ENCODE results near the gene DMAC1. TPM values are rescaled to one million over a fixed set of nuclear protein-coding genes. Genes with fewer than 3 reads are reported as not detected.

Gene DMAC1
- total and polyA plus RNA-seq, 7 donors: 17.2 to 21.4 (median 19.9) TPM

DNA sequence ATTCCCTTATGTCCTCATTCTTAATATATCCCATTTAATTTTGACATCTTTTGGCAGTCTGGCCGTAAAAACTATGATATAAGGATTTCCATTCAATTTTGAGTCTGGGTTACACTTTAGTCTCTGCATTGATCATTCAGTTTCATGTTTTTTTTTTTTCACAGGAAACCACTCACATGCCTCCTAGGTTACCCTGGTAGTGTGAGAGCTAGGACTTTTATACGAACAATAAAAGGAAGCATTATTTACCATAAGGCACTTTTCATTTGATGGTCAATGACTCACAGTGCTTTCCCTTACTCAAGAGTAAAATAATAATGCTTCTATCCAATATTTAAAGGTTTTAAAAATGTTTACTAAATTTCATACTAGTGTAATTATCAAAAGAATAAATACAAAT lies 16.4 kb upstream of the DMAC1 start:
- no peaks in the 10 kb centered on the region for H3K27me3 ChIP-seq
- no peak overlapping the region for H3K4me3 ChIP-seq
- DNase-seq: no peak
- no peak overlapping the region for H3K27ac ChIP-seq
- no peaks in the 10 kb centered on the region for H3K4me1 ChIP-seq
- intact Hi-C loops (cut with DNase I): no loop called here
- 72 to 80% methylated on average over 2 of the region's 2 CpGs for WGBS, 2 donors
- H3K36me3 ChIP-seq: no peaks in the 10 kb centered on the region
- TF ChIP-seq, protein P1, sequence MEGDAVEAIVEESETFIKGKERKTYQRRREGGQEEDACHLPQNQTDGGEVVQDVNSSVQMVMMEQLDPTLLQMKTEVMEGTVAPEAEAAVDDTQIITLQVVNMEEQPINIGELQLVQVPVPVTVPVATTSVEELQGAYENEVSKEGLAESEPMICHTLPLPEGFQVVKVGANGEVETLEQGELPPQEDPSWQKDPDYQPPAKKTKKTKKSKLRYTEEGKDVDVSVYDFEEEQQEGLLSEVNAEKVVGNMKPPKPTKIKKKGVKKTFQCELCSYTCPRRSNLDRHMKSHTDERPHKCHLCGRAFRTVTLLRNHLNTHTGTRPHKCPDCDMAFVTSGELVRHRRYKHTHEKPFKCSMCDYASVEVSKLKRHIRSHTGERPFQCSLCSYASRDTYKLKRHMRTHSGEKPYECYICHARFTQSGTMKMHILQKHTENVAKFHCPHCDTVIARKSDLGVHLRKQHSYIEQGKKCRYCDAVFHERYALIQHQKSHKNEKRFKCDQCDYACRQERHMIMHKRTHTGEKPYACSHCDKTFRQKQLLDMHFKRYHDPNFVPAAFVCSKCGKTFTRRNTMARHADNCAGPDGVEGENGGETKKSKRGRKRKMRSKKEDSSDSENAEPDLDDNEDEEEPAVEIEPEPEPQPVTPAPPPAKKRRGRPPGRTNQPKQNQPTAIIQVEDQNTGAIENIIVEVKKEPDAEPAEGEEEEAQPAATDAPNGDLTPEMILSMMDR (IDR thresholded peaks at IDR 0.05): no peak
- TF ChIP-seq POLR2AphosphoS5 (IDR thresholded peaks at IDR 0.05) (no peak), POLR2A (IDR thresholded peaks at IDR 0.05) (no peak), EP300 (IDR thresholded peaks at IDR 0.05) (no peak)
- H3K9me3 ChIP-seq: no peaks in the 10 kb centered on the region

DNA sequence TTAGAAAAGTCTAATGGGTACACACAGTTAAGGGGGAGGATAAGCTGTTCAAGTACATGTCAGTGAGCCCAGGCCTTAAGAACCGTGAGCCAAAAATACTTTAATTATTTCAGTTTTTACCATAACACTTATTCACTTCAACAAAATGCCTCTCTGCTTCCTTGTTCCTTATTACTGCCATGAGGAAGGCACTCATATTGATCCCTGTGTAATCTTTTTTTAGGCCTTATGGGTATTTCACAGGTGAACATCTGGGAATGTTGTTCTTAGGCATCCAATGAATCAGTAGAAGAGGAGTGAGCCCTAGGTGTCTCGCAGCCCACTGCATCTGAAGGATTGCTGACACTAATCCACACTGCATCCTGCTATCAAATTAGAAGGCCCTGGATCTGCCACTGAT lies 13.5 kb upstream of the DMAC1 start:
- Histone ChIP-seq H3K36me3 (no peaks in the 10 kb centered on the region), H3K4me1 (no peaks in the 10 kb centered on the region), H3K27me3 (no peaks in the 10 kb centered on the region), H3K4me3 (no peak overlapping the region), H3K9me3 (no peaks in the 10 kb centered on the region), H3K27ac (no peak overlapping the region)
- intact Hi-C loops (cut with DNase I): no loop called here
- TF ChIP-seq EP300 (IDR thresholded peaks at IDR 0.05): no peak
- TF ChIP-seq POLR2AphosphoS5 (IDR thresholded peaks at IDR 0.05): no peak
- no peak for TF ChIP-seq POLR2A (IDR thresholded peaks at IDR 0.05)
- TF ChIP-seq, protein P1 (IDR thresholded peaks at IDR 0.05): no peak
- WGBS, 2 donors: 26 to 61% methylated on average over 2 of the region's 2 CpGs
- no peak for DNase-seq

DNA sequence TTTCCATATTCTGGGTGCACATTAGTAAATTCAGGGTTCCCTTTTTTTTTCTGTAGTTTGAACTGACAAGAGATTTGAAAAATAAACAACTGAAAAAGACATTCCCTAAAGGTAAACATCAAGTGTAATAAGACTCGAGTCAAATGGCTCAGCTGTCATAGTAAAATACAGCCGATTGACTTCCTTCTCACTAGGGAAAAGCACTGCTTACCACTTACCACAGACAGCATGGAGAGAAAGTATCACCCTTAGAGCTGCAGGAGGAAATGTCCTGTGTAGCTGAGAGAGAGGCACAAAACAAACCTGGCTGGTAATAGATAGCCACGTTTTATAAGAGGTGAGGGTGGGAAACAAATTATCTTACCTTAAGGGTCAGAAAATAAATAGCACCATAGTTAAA lies 12.1 kb upstream of the DMAC1 start:
- DNase-seq: no peak
- no peak for TF ChIP-seq POLR2A (IDR thresholded peaks at IDR 0.05)
- TF ChIP-seq EP300 (IDR thresholded peaks at IDR 0.05): no peak
- TF ChIP-seq, protein P1 (IDR thresholded peaks at IDR 0.05): no peak
- TF ChIP-seq POLR2AphosphoS5 (IDR thresholded peaks at IDR 0.05): no peak
- WGBS, 2 donors: 3 to 16% methylated on average over 3 of the region's 3 CpGs
- H3K27ac ChIP-seq: no peak overlapping the region
- H3K4me3 ChIP-seq: no peak overlapping the region
- no peaks in the 10 kb centered on the region for H3K4me1 ChIP-seq
- H3K36me3 ChIP-seq: no peaks in the 10 kb centered on the region
- no peaks in the 10 kb centered on the region for H3K27me3 ChIP-seq
- intact Hi-C loops (cut with DNase I): no loop called here
- no peaks in the 10 kb centered on the region for H3K9me3 ChIP-seq

DNA sequence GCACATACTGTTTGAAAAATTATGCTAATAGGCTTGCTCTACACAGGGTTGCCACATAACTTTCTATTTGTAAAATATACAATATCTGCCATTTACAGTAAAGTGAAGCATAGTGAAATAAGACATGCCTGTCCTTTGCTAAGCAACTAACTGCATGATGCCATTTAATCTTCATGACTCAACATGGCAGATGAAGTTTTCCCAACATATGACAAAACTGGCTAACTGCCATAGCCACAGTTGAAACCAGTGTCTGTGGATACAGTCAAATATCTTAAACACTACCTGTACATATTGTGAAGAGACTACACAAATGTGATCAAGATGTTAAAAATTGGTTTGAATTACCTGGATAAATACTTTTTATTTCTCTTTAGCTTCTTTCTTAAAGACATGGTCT lies 3.1 kb upstream of the DMAC1 start:
- H3K4me3 ChIP-seq: no peak overlapping the region
- H3K36me3 ChIP-seq: peaks cover 0 to under 1% (median 0%) of the 10 kb centered on the region in 4 donors
- intact Hi-C loops (cut with DNase I): no loop called here
- no peaks in the 10 kb centered on the region for H3K9me3 ChIP-seq
- no peak for TF ChIP-seq POLR2A (IDR thresholded peaks at IDR 0.05)
- TF ChIP-seq, protein P1 (IDR thresholded peaks at IDR 0.05): no peak
- TF ChIP-seq POLR2AphosphoS5 (IDR thresholded peaks at IDR 0.05): no peak
- TF ChIP-seq EP300 (IDR thresholded peaks at IDR 0.05): no peak
- H3K27me3 ChIP-seq: no peaks in the 10 kb centered on the region
- DNase-seq: no peak
- peaks cover 0 to 12% (median 7%) of the 10 kb centered on the region in 4 donors for H3K4me1 ChIP-seq
- H3K27ac ChIP-seq: no peak overlapping the region

DNA sequence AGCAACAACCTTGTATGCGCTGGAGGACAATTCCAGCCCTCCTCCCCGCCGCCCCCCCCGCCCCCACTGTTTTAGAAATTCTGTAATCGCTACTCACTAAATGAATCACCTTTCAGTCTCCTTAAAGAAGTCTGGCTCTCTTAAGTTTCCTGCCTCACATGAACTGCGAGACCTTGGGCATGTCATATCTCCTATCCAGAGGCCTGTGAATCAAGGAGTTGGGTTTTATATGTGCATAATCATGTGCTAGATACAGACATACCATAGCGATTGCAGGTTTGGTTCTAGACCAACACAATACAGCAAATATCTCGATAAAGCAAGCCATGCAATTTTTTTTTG lies 337 bp upstream of the DMAC1 start:
- H3K4me1 ChIP-seq: peaks cover 0 to 12% (median 7%) of the 10 kb centered on the region in 4 donors
- WGBS, 2 donors: 28 to 32% methylated on average over 8 of the region's 8 CpGs
- H3K4me3 ChIP-seq: peak overlapping the region; percentile 69 to 97 (median 82)
- intact Hi-C loops (cut with DNase I): no loop called here
- H3K27ac ChIP-seq: peak overlapping the region; percentile 83 to 89 (median 88)
- peaks cover 0 to 28% (median 2%) of the 10 kb centered on the region in 4 donors for H3K36me3 ChIP-seq
- no peak for TF ChIP-seq EP300 (IDR thresholded peaks at IDR 0.05)
- no peak for TF ChIP-seq POLR2AphosphoS5 (IDR thresholded peaks at IDR 0.05)
- no peak for TF ChIP-seq POLR2A (IDR thresholded peaks at IDR 0.05)
- TF ChIP-seq, protein P1 (IDR thresholded peaks at IDR 0.05): no peak
- H3K9me3 ChIP-seq: no peaks in the 10 kb centered on the region
- DNase-seq: no peak
- H3K27me3 ChIP-seq: no peaks in the 10 kb centered on the region

All from sigmoid colon (tissue), 7 donors.